OCI-LY3 (cell line): ENCODE data around the gene TMEM50A.
"Not testable (repeated sequence)": the region's sequence is repeated elsewhere in the genome, so short reads cannot be mapped to it uniquely, and the experiment has no call there.

Experiments used
- H2AFZ ChIP-seq: fragments of 200-600, 300-600 bp; shearing (Covaris generic); 2 replicates; pipeline ENCODE4 v1.6.0; 2014; ENCODE audit warnings: antibody characterized with exemption, low read depth, low read length
- H3K27ac ChIP-seq: fragments of 200-600, 300-600 bp; sonication (generic); 2 replicates; pipeline ENCODE4 v1.5.1; 2014; ENCODE audit warnings: mild to moderate bottlenecking, low read length, moderate library complexity, mixed read lengths
- H3K27me3 ChIP-seq: fragments of 200-600, 300-600 bp; sonication (generic); 2 replicates; pipeline ENCODE4 v1.6.1; 2014; ENCODE audit warnings: low read depth, low read length, mixed read lengths
- H3K36me3 ChIP-seq: fragments of 200-600, 300-600 bp; sonication (generic); replicated peaks from 2 replicates; pipeline ENCODE3; 2014; ENCODE audit warnings: low read depth, low read length, mixed read lengths
- H3K4me1 ChIP-seq: fragments of 300-600, 200-600 bp; sonication (generic); 2 replicates; pipeline ENCODE4 v1.6.1; 2014; ENCODE audit warnings: low read length, mixed read lengths
- H3K4me2 ChIP-seq: fragments of 200-600, 300-600 bp; sonication (generic); 2 replicates; pipeline ENCODE4 v1.6.1; 2014; ENCODE audit warnings: low read length, mixed read lengths
- H3K4me3 ChIP-seq: fragments of 300-600, 200-600 bp; sonication (generic); 2 replicates; pipeline ENCODE4 v1.5.1; 2014; ENCODE audit warnings: antibody characterized with exemption, mild to moderate bottlenecking, low read length, moderate library complexity
- H3K79me2 ChIP-seq: fragments of 300-600, 200-600 bp; shearing (Covaris generic); 2 replicates; pipeline ENCODE4 v1.6.1; 2014; ENCODE audit warnings: mild to moderate bottlenecking, low read length, mixed read lengths
- H3K9ac ChIP-seq: fragments of 300-600, 200-600 bp; shearing (Covaris generic); 2 replicates; pipeline ENCODE4 v1.6.0; 2014; ENCODE audit warnings: mild to moderate bottlenecking, low read length, moderate library complexity
- H3K9me3 ChIP-seq: fragments of 200-600, 300-600 bp; shearing (Covaris generic); 2 replicates; pipeline ENCODE4 v1.6.1; 2014; ENCODE audit warnings: low read length, mixed read lengths; ENCODE audit not compliant: insufficient read depth
- H4K20me1 ChIP-seq: fragments of 200-600, 300-600 bp; sonication (generic); 2 replicates; pipeline ENCODE4 v1.6.1; 2016; ENCODE audit warnings: low read length, mixed read lengths; ENCODE audit not compliant: insufficient read depth
- CTCF ChIP-seq: fragments of 200-600, 300-600 bp; sonication (generic); IDR thresholded peaks from 2 replicates; pipeline ENCODE4 v1.5.1; 2014; ENCODE audit warnings: antibody characterized with exemption, low read length, low read depth
- EZH2phosphoT487 ChIP-seq: fragments of 200-600 bp; shearing (Covaris generic); IDR thresholded peaks from 2 replicates; pipeline ENCODE4 v1.6.1; 2018; ENCODE audit warnings: antibody characterized with exemption, mixed run types, low read depth

TMEM50A gene

GRCh38 chr1:25383875-25384274, 45.7 kb downstream of the TMEM50A start:
- not testable (repeated sequence) for H3K27me3 ChIP-seq, H3K36me3 ChIP-seq, H3K4me2 ChIP-seq, H4K20me1 ChIP-seq, H2AFZ ChIP-seq, H3K9ac ChIP-seq, H3K27ac ChIP-seq, H3K4me3 ChIP-seq, H3K79me2 ChIP-seq, H3K4me1 ChIP-seq, H3K9me3 ChIP-seq

DNA sequence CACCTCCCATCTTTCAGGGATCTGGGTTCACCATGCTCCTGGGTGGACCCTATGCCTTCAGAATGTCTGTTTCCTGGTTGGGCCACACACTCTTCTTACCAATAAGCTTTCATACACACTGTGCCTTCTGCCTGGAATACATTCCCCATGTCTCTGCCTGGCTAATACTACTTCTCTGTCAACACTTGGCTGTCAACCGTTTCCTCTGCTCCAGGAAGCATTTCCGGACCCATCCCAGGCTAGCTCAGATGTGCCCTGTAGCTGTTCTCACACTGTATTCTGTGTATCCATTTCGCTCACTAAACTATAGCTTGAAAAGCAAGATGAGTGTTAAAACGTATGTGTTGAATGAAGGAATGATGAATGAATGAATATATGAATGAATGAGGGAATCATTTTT, 49.0 kb downstream of the TMEM50A start:
- not testable (repeated sequence) for H3K27me3 ChIP-seq, H3K4me2 ChIP-seq, H3K9ac ChIP-seq, H3K4me1 ChIP-seq, H3K9me3 ChIP-seq, H3K36me3 ChIP-seq, H3K27ac ChIP-seq, H3K4me3 ChIP-seq, H4K20me1 ChIP-seq, H3K79me2 ChIP-seq, H2AFZ ChIP-seq

DNA sequence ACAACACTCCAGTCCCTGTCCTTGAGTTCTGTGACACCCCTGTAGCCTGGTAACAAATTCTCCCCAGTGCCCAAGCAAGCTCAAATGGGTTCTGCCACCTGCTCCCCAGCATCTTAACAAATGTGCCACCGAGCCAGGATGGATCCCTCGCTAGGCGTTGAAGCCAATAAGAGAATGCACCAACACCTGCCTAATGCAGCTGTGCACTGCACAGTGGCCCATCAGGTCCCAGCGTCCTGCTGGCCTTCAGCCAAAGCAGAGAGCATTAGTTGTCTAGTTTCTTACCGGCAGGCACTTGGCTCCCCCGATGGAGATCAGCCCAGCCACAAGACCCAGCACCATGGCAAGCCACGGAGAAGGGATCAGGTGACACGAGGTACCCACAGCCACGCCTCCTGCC, 50.6 kb downstream of the TMEM50A start:
- H3K27ac ChIP-seq, H3K4me3 ChIP-seq, H2AFZ ChIP-seq, H3K4me2 ChIP-seq, H3K4me1 ChIP-seq, H3K27me3 ChIP-seq, H3K9me3 ChIP-seq, H3K36me3 ChIP-seq, H4K20me1 ChIP-seq, H3K79me2 ChIP-seq, H3K9ac ChIP-seq: not testable (repeated sequence)

- not testable (repeated sequence) for H3K9ac ChIP-seq, H3K36me3 ChIP-seq, H3K27me3 ChIP-seq
Observed at GRCh38 chr1:25389721-25390120, 51.6 kb downstream of the TMEM50A start.

DNA sequence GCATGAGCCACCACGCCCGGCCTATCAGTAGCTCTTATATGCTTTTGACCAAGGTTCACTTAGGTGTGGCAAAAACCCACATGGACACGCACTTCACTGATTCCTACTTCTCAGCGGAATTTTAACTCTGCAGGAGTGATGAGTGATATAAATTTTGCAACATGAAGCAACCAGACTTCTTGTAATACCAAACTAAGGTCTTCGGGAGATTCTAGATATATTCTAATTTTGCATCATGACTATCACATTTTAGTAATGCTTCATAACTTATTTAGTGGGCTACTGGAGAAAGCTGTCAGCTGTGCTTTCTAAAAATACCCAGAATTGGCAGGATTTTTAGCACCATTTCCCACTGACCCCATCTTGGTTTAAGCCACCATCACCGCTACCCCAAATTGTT, 54.7 kb downstream of the TMEM50A start:
- peaks cover 5% of the 10 kb centered on the region; the same call in 1 of the 2 replicates for H3K4me1 ChIP-seq
- no peak overlapping the region for H3K4me2 ChIP-seq
- no peaks in the 10 kb centered on the region for H3K79me2 ChIP-seq
- no peak overlapping the region for H3K27ac ChIP-seq
- no peaks in the 10 kb centered on the region for H3K27me3 ChIP-seq
- H2AFZ ChIP-seq: no peak overlapping the region
- TF ChIP-seq CTCF (no peak), EZH2phosphoT487 (no peak)
- no peaks in the 10 kb centered on the region for H3K36me3 ChIP-seq
- no peak overlapping the region for H3K9ac ChIP-seq
- no peak overlapping the region for H3K4me3 ChIP-seq
- no peaks in the 10 kb centered on the region for H3K9me3 ChIP-seq
- no peaks in the 10 kb centered on the region for H4K20me1 ChIP-seq

More at GRCh38 chr1:25389721-25390120, 51.6 kb downstream of the TMEM50A start:
- H2AFZ ChIP-seq, H3K27ac ChIP-seq, H3K79me2 ChIP-seq, H3K9me3 ChIP-seq, H3K4me3 ChIP-seq, H4K20me1 ChIP-seq, H3K4me1 ChIP-seq, H3K4me2 ChIP-seq: not testable (repeated sequence)

GRCh38 chr1:25397549-25397948, 59.4 kb downstream of the TMEM50A start:
- not testable (repeated sequence) for H4K20me1 ChIP-seq, H3K9me3 ChIP-seq, H3K4me2 ChIP-seq, H2AFZ ChIP-seq, H3K36me3 ChIP-seq, H3K27ac ChIP-seq, H3K79me2 ChIP-seq, H3K4me1 ChIP-seq, H3K9ac ChIP-seq, H3K4me3 ChIP-seq, H3K27me3 ChIP-seq

DNA sequence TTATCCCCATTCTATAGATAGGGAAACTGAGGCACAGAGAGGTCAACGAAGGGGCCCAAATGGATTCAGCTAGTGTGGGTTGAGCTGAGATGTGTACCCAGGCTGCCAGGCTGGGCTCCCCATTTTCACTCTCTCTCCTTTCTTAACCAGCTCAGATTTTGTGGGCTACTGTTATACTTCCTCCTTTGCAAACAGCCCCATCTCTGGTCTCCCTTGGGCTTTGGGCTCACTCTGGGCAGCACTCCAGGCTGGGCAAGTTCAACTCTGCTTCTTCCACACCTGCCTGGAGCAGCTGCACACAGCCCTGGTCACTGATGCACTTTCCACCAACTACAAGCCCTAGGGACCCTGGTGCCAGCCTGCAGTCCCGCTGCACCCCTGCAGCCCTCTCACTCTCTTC, 59.9 kb downstream of the TMEM50A start:
- H3K36me3 ChIP-seq, H3K9ac ChIP-seq, H3K9me3 ChIP-seq, H4K20me1 ChIP-seq, H3K27ac ChIP-seq, H3K4me2 ChIP-seq, H2AFZ ChIP-seq, H3K79me2 ChIP-seq, H3K4me1 ChIP-seq, H3K27me3 ChIP-seq, H3K4me3 ChIP-seq: not testable (repeated sequence)
